Nephron (organoid): ENCODE measurements around the gene TBC1D22B.

Experiments used
- H3K27ac Mint-ChIP-seq, 3 experiments: 2 replicates each; pipeline ENCODE4 v1.8.0; 2020; ENCODE audit warnings: mixed read lengths in 3 of 3, mild to moderate bottlenecking in 2 of 3, moderate library complexity in 1 of 3
- H3K27me3 Mint-ChIP-seq: 2 replicates; pipeline ENCODE4 v1.8.0; 2021; ENCODE audit warnings: low read depth, mild to moderate bottlenecking, moderate library complexity, mixed read lengths
- H3K36me3 Mint-ChIP-seq: 2 replicates; pipeline ENCODE4 v1.8.0; 2020; ENCODE audit warnings: low read depth, mixed read lengths
- H3K4me1 Mint-ChIP-seq: 2 replicates; pipeline ENCODE4 v1.8.0; 2020; ENCODE audit warnings: mixed read lengths
- H3K4me3 Mint-ChIP-seq, 3 experiments: 2 replicates each; pipeline ENCODE4 v1.8.0; 2020; ENCODE audit warnings: mild to moderate bottlenecking in 3 of 3, mixed read lengths in 3 of 3, moderate library complexity in 2 of 3
- H3K9me3 Mint-ChIP-seq: 2 replicates; pipeline ENCODE4 v1.8.0; 2020; ENCODE audit warnings: mixed read lengths
- TF ChIP-seq, protein P1 (sequence below), 3 experiments: fragments of 200-600 bp; sonication (generic); IDR thresholded peaks; one replicate each; pipeline ENCODE4 v1.5.0; 2021; ENCODE audit warnings: antibody characterized with exemption in 3 of 3; ENCODE audit not compliant: unreplicated experiment in 3 of 3

TBC1D22B gene

GRCh38 chr6:37353761-37354525, 96.4 kb downstream of the TBC1D22B start, which contains the start of gene RNF8:
Gene RNF8, plus strand, starts transcription at chr6:37353983. Its CDS starts 182 bp downstream, at chr6:37354165.
- TF ChIP-seq, protein P1, sequence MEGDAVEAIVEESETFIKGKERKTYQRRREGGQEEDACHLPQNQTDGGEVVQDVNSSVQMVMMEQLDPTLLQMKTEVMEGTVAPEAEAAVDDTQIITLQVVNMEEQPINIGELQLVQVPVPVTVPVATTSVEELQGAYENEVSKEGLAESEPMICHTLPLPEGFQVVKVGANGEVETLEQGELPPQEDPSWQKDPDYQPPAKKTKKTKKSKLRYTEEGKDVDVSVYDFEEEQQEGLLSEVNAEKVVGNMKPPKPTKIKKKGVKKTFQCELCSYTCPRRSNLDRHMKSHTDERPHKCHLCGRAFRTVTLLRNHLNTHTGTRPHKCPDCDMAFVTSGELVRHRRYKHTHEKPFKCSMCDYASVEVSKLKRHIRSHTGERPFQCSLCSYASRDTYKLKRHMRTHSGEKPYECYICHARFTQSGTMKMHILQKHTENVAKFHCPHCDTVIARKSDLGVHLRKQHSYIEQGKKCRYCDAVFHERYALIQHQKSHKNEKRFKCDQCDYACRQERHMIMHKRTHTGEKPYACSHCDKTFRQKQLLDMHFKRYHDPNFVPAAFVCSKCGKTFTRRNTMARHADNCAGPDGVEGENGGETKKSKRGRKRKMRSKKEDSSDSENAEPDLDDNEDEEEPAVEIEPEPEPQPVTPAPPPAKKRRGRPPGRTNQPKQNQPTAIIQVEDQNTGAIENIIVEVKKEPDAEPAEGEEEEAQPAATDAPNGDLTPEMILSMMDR (IDR thresholded peaks at IDR 0.05; ENCODE audit: unreplicated experiment in 3 of 3): no peak
- H3K4me3 Mint-ChIP-seq: peak within 1 kb of the TSS; percentile 96 to 98 (median 97)
- peaks cover 29% of the 10 kb centered on the region for H3K4me1 Mint-ChIP-seq
- H3K9me3 Mint-ChIP-seq: no peaks in the 10 kb centered on the region
- H3K36me3 Mint-ChIP-seq: no peaks in the 10 kb centered on the region
- H3K27ac Mint-ChIP-seq: peak within 1 kb of the TSS; percentile 52 to 92 (median 82)
- no peaks in the 10 kb centered on the region for H3K27me3 Mint-ChIP-seq

DNA sequence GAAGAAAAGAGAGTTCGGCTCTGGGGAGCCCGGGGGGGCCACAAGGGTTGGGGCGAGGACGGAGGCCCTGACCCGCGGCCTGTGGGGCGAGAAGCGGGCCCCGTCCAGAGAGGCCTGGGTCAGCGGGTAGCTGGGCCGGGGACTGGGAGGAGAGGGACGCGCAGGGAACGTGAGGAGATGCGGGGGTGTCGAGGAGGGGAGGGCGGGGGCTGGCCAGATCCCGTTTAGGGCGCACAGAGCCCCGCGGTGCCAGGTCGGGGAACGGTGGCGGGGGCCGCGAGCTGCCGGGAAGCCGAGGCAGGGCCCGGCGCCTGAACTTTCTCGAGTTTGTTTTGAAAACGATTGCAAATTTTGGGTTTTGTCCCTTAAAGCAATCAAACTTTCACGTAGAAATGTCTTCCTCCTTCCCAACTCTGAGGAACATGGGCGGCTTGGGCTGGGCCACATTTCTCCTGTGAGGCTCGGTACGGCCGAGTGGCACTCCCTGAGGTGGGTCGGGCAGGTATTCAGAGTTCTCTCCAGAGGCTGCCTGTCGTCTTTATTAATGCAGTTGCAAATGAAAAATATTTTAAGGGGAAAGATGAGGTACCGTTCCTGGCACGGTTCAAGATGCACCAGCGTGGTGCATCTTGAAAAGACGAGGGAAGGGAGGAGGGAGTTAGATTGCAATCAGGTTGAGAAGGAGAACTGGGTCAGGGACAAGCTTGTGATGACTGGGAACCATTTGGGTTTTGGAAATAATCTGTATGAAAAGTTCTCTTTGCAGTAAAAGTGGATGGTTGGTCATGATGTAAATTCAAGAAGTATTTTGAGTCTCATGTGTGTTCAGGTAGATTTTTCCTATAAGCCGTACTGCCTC, 97.2 kb downstream of the TBC1D22B start:
- H3K4me1 Mint-ChIP-seq: peaks cover 35% of the 10 kb centered on the region
- H3K27me3 Mint-ChIP-seq: no peaks in the 10 kb centered on the region

GRCh38 chr6:37357288-37357687, 99.7 kb downstream of the TBC1D22B start:
- H3K4me3 Mint-ChIP-seq: peak overlapping the region in 1 of 3 experiments; percentile 34
- no peaks in the 10 kb centered on the region for H3K27me3 Mint-ChIP-seq
- no peak overlapping the region for H3K27ac Mint-ChIP-seq

More for the DNA sequence above, 97.2 kb downstream of the TBC1D22B start:
- peak overlapping the region; percentile 52 to 92 (median 82) for H3K27ac Mint-ChIP-seq
- peak overlapping the region; percentile 96 to 98 (median 97) for H3K4me3 Mint-ChIP-seq
- H3K9me3 Mint-ChIP-seq: no peaks in the 10 kb centered on the region
- TF ChIP-seq, protein P1 (IDR thresholded peaks at IDR 0.05; ENCODE audit: unreplicated experiment in 3 of 3): no peak
- no peaks in the 10 kb centered on the region for H3K36me3 Mint-ChIP-seq

GRCh38 chr6:37357860-37358259, 100.3 kb downstream of the TBC1D22B start:
- Mint-ChIP-seq H3K4me1 (peaks cover 35% of the 10 kb centered on the region), H3K9me3 (no peaks in the 10 kb centered on the region), H3K36me3 (peaks cover 3% of the 10 kb centered on the region), H3K27me3 (no peaks in the 10 kb centered on the region), H3K27ac (no peak overlapping the region), H3K4me3 (peak overlapping the region in 1 of 3 experiments; percentile 11)
- TF ChIP-seq, protein P1 (IDR thresholded peaks at IDR 0.05; ENCODE audit: unreplicated experiment in 3 of 3): no peak

More at GRCh38 chr6:37357288-37357687, 99.7 kb downstream of the TBC1D22B start:
- Mint-ChIP-seq H3K4me1 (peaks cover 35% of the 10 kb centered on the region), H3K9me3 (no peaks in the 10 kb centered on the region), H3K36me3 (peaks cover 3% of the 10 kb centered on the region)
- TF ChIP-seq, protein P1 (IDR thresholded peaks at IDR 0.05; ENCODE audit: unreplicated experiment in 3 of 3): no peak

- peaks cover 35% of the 10 kb centered on the region for H3K4me1 Mint-ChIP-seq
- H3K27me3 Mint-ChIP-seq: no peaks in the 10 kb centered on the region
- H3K36me3 Mint-ChIP-seq: peaks cover 3% of the 10 kb centered on the region
- TF ChIP-seq, protein P1 (IDR thresholded peaks at IDR 0.05; ENCODE audit: unreplicated experiment in 3 of 3): no peak
- H3K4me3 Mint-ChIP-seq: no peak overlapping the region
- peak overlapping the region in 2 of 3 experiments; percentile 51 to 64 for H3K27ac Mint-ChIP-seq
- no peaks in the 10 kb centered on the region for H3K9me3 Mint-ChIP-seq
Measured at GRCh38 chr6:37359039-37359438, 101.5 kb downstream of the TBC1D22B start.
